Smooth muscle cell (in vitro differentiated cells): Measurements from ENCODE around the gene MADCAM1. TPM values are rescaled to one million over a fixed set of nuclear protein-coding genes. Genes with fewer than 3 reads are reported as not detected.

Experiments used
- DNase-seq: peaks from one replicate; lab custom pipeline; 2025; ENCODE audit not compliant: unreplicated experiment; lab: John Stamatoyannopoulos, UW
- H2AFZ ChIP-seq: fragments of 200-600 bp; sonication (generic); 2 replicates; pipeline ENCODE4 v1.6.0; 2016; ENCODE audit warnings: antibody characterized with exemption, low read depth, mild to moderate bottlenecking
- H3F3A ChIP-seq: fragments of 200-600 bp; sonication (generic); 2 replicates; pipeline ENCODE4 v1.6.0; 2017; ENCODE audit warnings: antibody characterized with exemption, low read depth
- H3K27ac ChIP-seq: fragments of 200-600 bp; sonication (generic); 2 replicates; pipeline ENCODE4 v1.5.1; 2016; ENCODE audit warnings: low read depth, mild to moderate bottlenecking
- H3K27me3 ChIP-seq: fragments of 200-600 bp; sonication (generic); 2 replicates; pipeline ENCODE4 v1.6.1; 2016; ENCODE audit warnings: low read depth, mild to moderate bottlenecking
- H3K36me3 ChIP-seq: fragments of 200-600 bp; sonication (generic); 2 replicates; pipeline ENCODE4 v1.5.1; 2016; ENCODE audit warnings: low read depth
- H3K4me1 ChIP-seq: fragments of 200-600 bp; sonication (generic); 2 replicates; pipeline ENCODE4 v1.5.1; 2016; ENCODE audit warnings: low read depth
- H3K4me2 ChIP-seq: fragments of 200-600 bp; sonication (generic); 2 replicates; pipeline ENCODE4 v1.6.0; 2016; ENCODE audit warnings: mild to moderate bottlenecking
- H3K4me3 ChIP-seq: fragments of 200-600 bp; sonication (generic); 2 replicates; pipeline ENCODE4 v1.5.1; 2016; ENCODE audit warnings: mild to moderate bottlenecking
- H3K79me2 ChIP-seq: fragments of 200-600 bp; sonication (generic); 2 replicates; pipeline ENCODE4 v1.6.0; 2016; ENCODE audit warnings: low read depth, mild to moderate bottlenecking
- H3K9ac ChIP-seq: fragments of 200-600 bp; sonication (generic); 2 replicates; pipeline ENCODE4 v1.6.0; 2016; ENCODE audit warnings: low read depth
- H3K9me3 ChIP-seq: fragments of 200-600 bp; sonication (generic); replicated peaks from 2 replicates; pipeline ENCODE4 v1.5.1; 2016; ENCODE audit warnings: low read depth
- H4K20me1 ChIP-seq: fragments of 200-600 bp; sonication (generic); 2 replicates; pipeline ENCODE4 v1.6.0; 2016; ENCODE audit warnings: low read depth
- CTCF ChIP-seq: fragments of 200-600 bp; sonication (generic); IDR thresholded peaks from 2 replicates; pipeline ENCODE4 v1.5.1; 2017; ENCODE audit warnings: borderline replicate concordance, mild to moderate bottlenecking, antibody characterized with exemption; ENCODE audit not compliant: insufficient read depth, poor library complexity, severe bottlenecking
- WGBS: methylation state at CpG from one replicate; pipeline ENCODE4 v1.1.7; 2016; ENCODE audit warnings: low lambda C conversion rate; 5-methylcytosine and 5-hydroxymethylcytosine counted together
- polyA plus RNA-seq: library from polyadenylated mRNA; unstranded; fragments of >200 nt; fragmentation: Nextera tagmentation; extraction: Ambion mirVana; gene quantifications from 2 replicates; pipeline ENCODE4 v1.2.1, GENCODE V29; 2016
- total RNA-seq: library from RNA; depleted of rRNA; stranded (reverse); fragments of >200 nt; gene quantifications from 2 replicates; pipeline ENCODE4 v1.2.3, GENCODE V29; 2014

MADCAM1 gene
- total and polyA plus RNA-seq, 2 experiments from 2014 or later = not detected

- no peak for DNase-seq
- 91% methylated on average over 10 of the region's 19 CpGs for WGBS
These were observed 4.2 kb upstream of the MADCAM1 start for GRCh38 chr19:492091-492531.

GRCh38 chr19:493391-494170 lies 2.7 kb upstream of the MADCAM1 start:
- Histone ChIP-seq H3K27me3 (peaks cover 21% of the 10 kb centered on the region), H3K4me1 (peaks cover 8% of the 10 kb centered on the region), H3K4me3 (no peak overlapping the region), H2AFZ (no peak overlapping the region), H3K4me2 (no peak overlapping the region), H3K36me3 (no peaks in the 10 kb centered on the region), H3K9me3 (no peaks in the 10 kb centered on the region), H4K20me1 (no peaks in the 10 kb centered on the region), H3K79me2 (no peaks in the 10 kb centered on the region), H3K27ac (no peak overlapping the region), H3F3A (peaks cover 5% of the 10 kb centered on the region), H3K9ac (no peak overlapping the region)
- TF ChIP-seq CTCF = no peak
- no peak for DNase-seq
- 88% methylated on average over 23 of the region's 23 CpGs for WGBS

More at GRCh38 chr19:492091-492531, 4.2 kb upstream of the MADCAM1 start:
- Histone ChIP-seq H3K4me1 (peaks cover 8% of the 10 kb centered on the region), H3K9me3 (no peaks in the 10 kb centered on the region), H3K27ac (no peak overlapping the region), H2AFZ (no peak overlapping the region), H3K4me3 (no peak overlapping the region), H3K79me2 (no peaks in the 10 kb centered on the region), H3K27me3 (peaks cover 7% of the 10 kb centered on the region), H4K20me1 (no peaks in the 10 kb centered on the region), H3K9ac (no peak overlapping the region), H3K36me3 (no peaks in the 10 kb centered on the region), H3K4me2 (no peak overlapping the region), H3F3A (peaks cover 8% of the 10 kb centered on the region)
- no peak for TF ChIP-seq CTCF

GRCh38 chr19:494171-495080 lies 1.9 kb upstream of the MADCAM1 start:
- DNase-seq = no peak
- H3K27ac ChIP-seq = no peak overlapping the region
- H3K4me3 ChIP-seq = no peak overlapping the region
- WGBS = 75% methylated on average over 18 of the region's 22 CpGs
- H2AFZ ChIP-seq = no peak overlapping the region
- H3K79me2 ChIP-seq = no peaks in the 10 kb centered on the region
- H3K4me1 ChIP-seq = peaks cover 8% of the 10 kb centered on the region
- no peaks in the 10 kb centered on the region for H4K20me1 ChIP-seq
- no peak overlapping the region for H3K4me2 ChIP-seq
- no peak for TF ChIP-seq CTCF
- H3K27me3 ChIP-seq = peaks cover 29% of the 10 kb centered on the region
- peaks cover 5% of the 10 kb centered on the region for H3F3A ChIP-seq
- no peak overlapping the region for H3K9ac ChIP-seq
- H3K36me3 ChIP-seq = no peaks in the 10 kb centered on the region
- no peaks in the 10 kb centered on the region for H3K9me3 ChIP-seq
